Activated T-helper 17 cell treated with anti-CD3 and anti-CD28 coated beads, Interleukin-2, amount 50 U/mL, for 72 hours (primary cell): ENCODE results near the gene TLE1. TPM values are rescaled to one million over a fixed set of nuclear protein-coding genes. Genes with fewer than 3 reads are reported as not detected.

ENCODE experiments used
- ATAC-seq: fragments of 150-1000 bp; cut with Tn5 transposase; replicated peaks from 2 replicates; pipeline ENCODE4 v1.10.0; 2021; ENCODE audit warnings: mild to moderate bottlenecking, moderate library complexity
- H3K27ac Mint-ChIP-seq: one replicate; pipeline ENCODE4 v1.8.0; 2022; ENCODE audit warnings: mixed read lengths
- H3K27me3 Mint-ChIP-seq: one replicate; pipeline ENCODE4 v1.8.0; 2022; ENCODE audit warnings: mixed read lengths
- H3K36me3 Mint-ChIP-seq: one replicate; pipeline ENCODE4 v1.8.0; 2022; ENCODE audit warnings: low read depth, mild to moderate bottlenecking, mixed read lengths
- H3K4me1 Mint-ChIP-seq: one replicate; pipeline ENCODE4 v1.8.0; 2022; ENCODE audit warnings: mixed read lengths
- H3K4me3 Mint-ChIP-seq: one replicate; pipeline ENCODE4 v1.8.0; 2022; ENCODE audit warnings: mild to moderate bottlenecking, mixed read lengths
- H3K9me3 Mint-ChIP-seq: one replicate; pipeline ENCODE4 v1.8.0; 2022; ENCODE audit warnings: mixed read lengths
- total RNA-seq, 2 donors: library from RNA; stranded (reverse); gene quantifications; one replicate each; pipeline ENCODE4 v1.2.3, GENCODE V29; 2022

TLE1 gene
- total RNA-seq, 2 donors from 2014 or later = 0.13 to 0.97 TPM

- no peaks in the 10 kb centered on the region for H3K4me1 Mint-ChIP-seq
- H3K27ac Mint-ChIP-seq = no peak overlapping the region
- H3K27me3 Mint-ChIP-seq = no peaks in the 10 kb centered on the region
- no peaks in the 10 kb centered on the region for H3K36me3 Mint-ChIP-seq
- no peaks in the 10 kb centered on the region for H3K9me3 Mint-ChIP-seq
- no peak overlapping the region for H3K4me3 Mint-ChIP-seq
- ATAC-seq = no peak
Measured at GRCh38 chr9:81581986-81582385, 107.4 kb downstream of the TLE1 start.

DNA sequence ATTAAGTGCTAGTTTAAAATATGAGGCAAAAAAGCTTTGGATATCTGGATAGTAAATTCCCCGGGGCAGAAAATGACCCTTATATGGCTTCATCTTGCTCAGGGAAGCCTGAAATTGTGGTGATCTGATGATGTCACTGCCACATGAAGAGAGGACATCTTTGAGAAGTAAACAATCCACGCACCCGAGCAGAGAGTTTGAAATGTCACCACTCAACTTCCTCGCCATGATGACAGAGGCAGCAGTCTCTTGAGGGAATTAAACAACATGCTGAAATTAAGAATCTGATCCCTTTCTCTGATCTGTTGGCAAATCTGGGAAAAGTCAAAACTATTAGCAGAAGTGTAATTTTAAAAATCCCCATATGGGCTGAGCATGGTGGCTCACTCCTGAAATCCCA lies 110.0 kb downstream of the TLE1 start:
- Mint-ChIP-seq H3K27ac (no peak overlapping the region), H3K36me3 (no peaks in the 10 kb centered on the region), H3K27me3 (no peaks in the 10 kb centered on the region), H3K9me3 (peaks cover 4% of the 10 kb centered on the region), H3K4me1 (no peaks in the 10 kb centered on the region), H3K4me3 (no peak overlapping the region)
- no peak for ATAC-seq

DNA sequence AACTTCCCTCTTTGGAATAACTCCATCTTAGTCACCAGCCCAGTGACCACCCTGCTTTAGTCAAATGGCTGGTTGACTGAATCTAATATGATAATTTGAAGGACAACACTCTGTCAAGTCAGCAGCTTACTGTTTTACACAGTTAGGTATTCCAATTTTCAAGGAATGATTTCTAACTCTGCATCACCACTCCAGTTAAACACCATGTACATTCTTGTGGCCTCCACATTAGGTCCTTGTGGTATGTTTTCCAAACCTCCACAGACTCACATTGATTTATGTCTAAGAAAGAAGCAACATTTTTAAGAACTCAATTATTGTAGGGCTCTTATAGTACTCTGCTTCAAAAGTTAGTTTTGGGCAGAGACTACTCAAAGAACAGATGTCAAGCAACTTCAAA lies 110.7 kb downstream of the TLE1 start:
- Mint-ChIP-seq H3K9me3 (peaks cover 5% of the 10 kb centered on the region), H3K27ac (no peak overlapping the region), H3K27me3 (no peaks in the 10 kb centered on the region), H3K36me3 (no peaks in the 10 kb centered on the region), H3K4me3 (no peak overlapping the region), H3K4me1 (no peaks in the 10 kb centered on the region)
- no peak for ATAC-seq

DNA sequence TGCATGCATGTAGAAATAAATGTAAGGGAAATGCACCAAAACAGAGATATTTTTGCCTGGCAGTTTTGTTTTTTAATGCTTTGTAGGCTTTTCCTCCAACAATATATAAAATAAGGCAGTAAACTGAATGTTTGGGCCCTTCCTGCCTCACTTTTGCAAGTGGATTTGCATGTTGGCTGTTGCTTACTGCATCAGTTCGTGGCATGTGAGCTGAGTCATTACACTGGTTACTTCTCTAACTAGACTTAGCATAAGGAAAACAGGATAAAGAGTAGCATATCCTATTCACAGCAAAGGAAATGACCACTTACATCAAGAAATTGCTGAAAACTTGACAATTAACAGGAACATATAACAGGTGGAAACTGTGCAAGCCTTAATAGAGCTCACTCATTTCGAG lies 113.4 kb downstream of the TLE1 start:
- Mint-ChIP-seq H3K9me3 (peaks cover 8% of the 10 kb centered on the region), H3K27me3 (no peaks in the 10 kb centered on the region), H3K27ac (no peak overlapping the region), H3K36me3 (no peaks in the 10 kb centered on the region), H3K4me3 (no peak overlapping the region), H3K4me1 (no peaks in the 10 kb centered on the region)
- no peak for ATAC-seq

DNA sequence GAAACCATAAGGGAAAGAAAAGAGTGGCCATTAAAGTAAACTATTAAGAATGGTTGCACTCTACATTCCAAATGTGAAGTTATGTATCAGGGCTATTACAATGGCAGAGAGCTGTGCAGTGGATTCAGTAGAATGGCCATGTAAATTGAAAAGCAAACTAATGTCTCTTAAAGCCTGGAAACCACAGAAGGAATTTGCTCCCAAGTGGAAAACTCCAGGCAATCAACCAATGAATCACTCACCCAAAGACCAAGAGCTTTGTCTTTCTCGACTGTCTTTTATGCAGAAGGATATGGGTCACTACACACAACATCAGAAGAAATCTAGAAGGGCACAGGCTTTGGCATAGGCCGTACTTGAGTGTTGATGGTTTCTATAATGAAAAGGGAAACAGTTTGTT lies 114.9 kb downstream of the TLE1 start:
- Mint-ChIP-seq H3K27ac (no peak overlapping the region), H3K27me3 (no peaks in the 10 kb centered on the region), H3K4me3 (no peak overlapping the region), H3K36me3 (no peaks in the 10 kb centered on the region), H3K9me3 (peaks cover 8% of the 10 kb centered on the region), H3K4me1 (no peaks in the 10 kb centered on the region)
- ATAC-seq = no peak

DNA sequence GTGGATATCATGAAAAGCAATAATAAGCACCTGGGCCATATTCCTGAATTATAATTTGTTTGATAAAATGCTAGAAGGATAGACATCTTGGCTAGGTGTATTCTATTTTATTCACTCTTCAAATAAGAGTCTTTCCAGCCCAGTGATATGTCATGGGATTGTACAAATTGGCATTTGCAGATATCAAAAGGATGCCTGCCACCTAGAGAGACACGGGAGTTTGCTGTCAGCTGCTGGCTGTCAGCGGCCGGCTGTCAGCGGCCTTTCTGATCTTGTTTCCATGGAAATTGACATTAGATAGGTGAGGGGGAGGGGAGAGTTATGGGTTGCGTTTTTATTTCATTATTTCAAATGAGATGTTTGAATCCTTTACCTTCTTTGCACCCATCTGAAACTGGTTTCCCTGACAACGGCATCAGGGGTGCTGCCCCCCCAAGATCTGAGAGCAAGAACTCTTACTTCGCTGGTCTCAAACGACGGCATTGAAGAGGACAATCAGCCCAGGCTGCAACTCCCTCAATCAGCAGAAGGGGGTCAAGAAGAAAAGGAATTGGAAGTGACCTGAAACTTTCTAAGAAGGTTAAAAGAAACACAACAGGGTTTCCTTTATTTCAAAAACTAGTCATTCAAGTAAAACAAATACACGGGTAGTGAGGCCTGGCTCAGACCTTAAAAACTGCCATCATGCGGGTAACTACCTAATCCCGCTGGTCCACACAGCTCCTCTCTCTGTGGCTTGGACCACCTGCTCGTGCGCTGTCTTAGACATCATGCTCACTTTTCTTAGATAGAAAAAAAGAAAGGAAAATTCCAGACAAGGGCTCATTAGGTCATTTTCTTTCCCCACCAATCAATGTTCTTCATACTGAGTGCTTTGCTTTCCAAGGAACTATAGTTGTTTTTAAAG lies 115.7 kb downstream of the TLE1 start:
- Mint-ChIP-seq H3K36me3 (no peaks in the 10 kb centered on the region), H3K9me3 (peaks cover 8% of the 10 kb centered on the region), H3K4me1 (no peaks in the 10 kb centered on the region), H3K27me3 (no peaks in the 10 kb centered on the region), H3K4me3 (no peak overlapping the region), H3K27ac (no peak overlapping the region)
- ATAC-seq = no peak

- ATAC-seq = no peak
- Mint-ChIP-seq H3K27ac (no peak overlapping the region), H3K36me3 (no peaks in the 10 kb centered on the region), H3K9me3 (peaks cover 4% of the 10 kb centered on the region), H3K4me3 (no peak overlapping the region), H3K27me3 (no peaks in the 10 kb centered on the region), H3K4me1 (peaks cover under 1% of the 10 kb centered on the region)
Measured at GRCh38 chr9:81570083-81570482, 119.3 kb downstream of the TLE1 start.

- peaks cover 4% of the 10 kb centered on the region for H3K4me1 Mint-ChIP-seq
- no peaks in the 10 kb centered on the region for H3K27me3 Mint-ChIP-seq
- H3K4me3 Mint-ChIP-seq = no peak overlapping the region
- ATAC-seq = no peak
- no peaks in the 10 kb centered on the region for H3K36me3 Mint-ChIP-seq
- no peak overlapping the region for H3K27ac Mint-ChIP-seq
- peaks cover 6% of the 10 kb centered on the region for H3K9me3 Mint-ChIP-seq
Measured at GRCh38 chr9:81566074-81566698, 123.2 kb downstream of the TLE1 start.

GRCh38 chr9:81565609-81566008 lies 123.7 kb downstream of the TLE1 start:
- H3K4me1 Mint-ChIP-seq = peaks cover 4% of the 10 kb centered on the region
- ATAC-seq = no peak

DNA sequence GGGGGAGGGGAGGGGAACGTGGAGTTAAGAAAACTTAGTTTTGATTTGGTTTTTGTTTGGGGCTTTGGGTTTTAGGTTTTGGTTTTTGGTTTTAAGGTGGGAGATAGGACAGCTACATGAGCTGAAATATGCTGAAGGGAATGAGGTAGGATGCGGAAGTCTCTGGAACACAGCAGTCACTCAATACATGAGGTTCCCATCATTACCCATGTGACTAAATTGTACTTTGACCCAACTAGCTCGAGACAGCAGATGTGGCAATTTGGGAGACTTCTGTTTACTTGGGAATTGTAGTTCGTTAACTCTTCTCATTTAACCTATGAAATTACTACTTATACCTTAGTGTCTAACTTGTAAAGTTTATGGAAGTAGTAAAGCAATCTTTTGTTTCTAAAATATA lies 124.2 kb downstream of the TLE1 start:
- ATAC-seq = no peak

More at GRCh38 chr9:81565609-81566008, 123.7 kb downstream of the TLE1 start:
- H3K36me3 Mint-ChIP-seq = no peaks in the 10 kb centered on the region
- no peak overlapping the region for H3K27ac Mint-ChIP-seq
- no peak overlapping the region for H3K4me3 Mint-ChIP-seq
- peaks cover 6% of the 10 kb centered on the region for H3K9me3 Mint-ChIP-seq
- H3K27me3 Mint-ChIP-seq = no peaks in the 10 kb centered on the region

GRCh38 chr9:81564632-81565031 lies 124.7 kb downstream of the TLE1 start:
- Mint-ChIP-seq H3K27ac (no peak overlapping the region), H3K4me3 (no peak overlapping the region), H3K9me3 (peaks cover 11% of the 10 kb centered on the region), H3K36me3 (no peaks in the 10 kb centered on the region), H3K4me1 (peaks cover 4% of the 10 kb centered on the region), H3K27me3 (no peaks in the 10 kb centered on the region)
- no peak for ATAC-seq

More for the DNA sequence above, 124.2 kb downstream of the TLE1 start:
- Mint-ChIP-seq H3K27ac (no peak overlapping the region), H3K9me3 (peaks cover 6% of the 10 kb centered on the region), H3K4me3 (no peak overlapping the region), H3K36me3 (no peaks in the 10 kb centered on the region), H3K27me3 (no peaks in the 10 kb centered on the region), H3K4me1 (peaks cover 4% of the 10 kb centered on the region)

GRCh38 chr9:81563739-81564138 lies 125.6 kb downstream of the TLE1 start:
- peaks cover 5% of the 10 kb centered on the region for H3K27me3 Mint-ChIP-seq
- no peak overlapping the region for H3K4me3 Mint-ChIP-seq
- H3K27ac Mint-ChIP-seq = no peak overlapping the region
- no peak for ATAC-seq
- H3K4me1 Mint-ChIP-seq = peaks cover 4% of the 10 kb centered on the region
- H3K9me3 Mint-ChIP-seq = peaks cover 16% of the 10 kb centered on the region
- H3K36me3 Mint-ChIP-seq = no peaks in the 10 kb centered on the region

DNA sequence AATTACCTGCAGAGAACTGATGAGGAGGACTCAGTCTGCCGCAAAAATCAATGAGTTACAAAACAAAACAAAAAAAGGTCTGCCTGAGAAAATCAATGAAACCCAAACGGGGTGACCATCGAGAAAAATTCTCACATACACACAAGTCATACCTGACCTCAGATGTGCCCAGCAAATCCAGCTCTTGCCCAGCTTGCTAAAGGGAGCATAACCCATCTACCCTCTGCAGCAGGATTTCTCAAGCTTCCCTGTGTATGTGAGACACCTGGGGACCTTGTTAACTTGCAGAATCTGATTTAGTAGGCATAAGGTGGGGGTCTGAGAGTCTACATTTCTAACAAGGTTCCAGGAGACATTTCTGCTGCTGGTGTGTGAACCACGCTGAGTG lies 126.3 kb downstream of the TLE1 start:
- no peak overlapping the region for H3K27ac Mint-ChIP-seq
- peaks cover 5% of the 10 kb centered on the region for H3K27me3 Mint-ChIP-seq
- H3K4me3 Mint-ChIP-seq = no peak overlapping the region
- H3K36me3 Mint-ChIP-seq = no peaks in the 10 kb centered on the region
- ATAC-seq = no peak
- H3K9me3 Mint-ChIP-seq = peaks cover 16% of the 10 kb centered on the region
- peaks cover 4% of the 10 kb centered on the region for H3K4me1 Mint-ChIP-seq

GRCh38 chr9:81562231-81563019 lies 126.9 kb downstream of the TLE1 start:
- no peaks in the 10 kb centered on the region for H3K36me3 Mint-ChIP-seq
- H3K27me3 Mint-ChIP-seq = peaks cover 5% of the 10 kb centered on the region
- H3K9me3 Mint-ChIP-seq = peaks cover 16% of the 10 kb centered on the region
- H3K4me3 Mint-ChIP-seq = no peak overlapping the region
- ATAC-seq = no peak
- H3K27ac Mint-ChIP-seq = no peak overlapping the region
- peaks cover 4% of the 10 kb centered on the region for H3K4me1 Mint-ChIP-seq
